Measurements from ENCODE around the gene SOX8. TPM values are rescaled to one million over a fixed set of nuclear protein-coding genes. Genes with fewer than 3 reads are reported as not detected.

Gene SOX8
- total RNA-seq, 1 experiment from 2014 or later = 5.2 TPM

DNA sequence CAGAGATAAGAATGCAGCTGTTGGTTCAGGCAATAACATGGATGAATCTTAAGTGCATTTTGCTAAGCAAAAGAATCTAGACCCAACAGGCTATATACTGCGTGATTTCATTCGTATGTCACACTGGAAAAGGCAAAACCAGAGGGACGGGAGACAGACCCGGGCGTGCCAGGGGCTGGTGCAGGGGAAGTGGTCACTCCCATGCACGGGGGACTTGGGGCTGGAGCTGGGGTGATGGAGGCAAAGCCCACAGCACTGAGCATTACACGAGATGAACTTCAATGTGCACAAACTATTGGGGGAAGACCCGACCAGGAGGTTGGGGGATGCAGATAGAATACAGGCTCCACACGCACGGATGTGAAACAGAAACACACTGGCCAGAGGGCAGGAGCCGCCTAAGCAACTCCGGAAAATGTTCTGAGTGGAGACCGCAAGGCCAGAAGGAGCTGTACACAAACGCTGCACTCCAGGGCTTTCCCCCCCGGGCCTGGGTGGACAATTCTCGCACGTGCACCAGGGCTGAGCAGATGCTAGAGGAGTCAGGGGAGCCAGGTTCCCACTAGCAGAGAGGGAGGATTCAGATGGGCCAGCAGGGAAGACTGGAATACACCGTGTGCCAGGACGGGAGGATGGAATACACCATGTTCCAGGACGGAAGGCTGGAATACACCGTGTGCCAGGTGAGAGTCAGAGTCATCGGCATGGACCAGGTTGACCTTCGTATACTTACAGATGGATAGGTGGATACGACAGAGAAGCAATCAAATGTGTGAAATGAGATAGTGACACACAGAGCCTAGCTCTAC is 22.1 kb upstream of the SOX8 start (continued):
- TF ChIP-seq ATF3 (IDR thresholded peaks at IDR 0.05) (no peak), YY1 (IDR thresholded peaks at IDR 0.05; ENCODE audit: extremely low read depth, insufficient replicate concordance, low read depth, low read length) (no peak), RAD21 (IDR thresholded peaks at IDR 0.05; ENCODE audit: low read depth) (no peak), JUND (IDR thresholded peaks at IDR 0.05) (no peak), EZH2 (IDR thresholded peaks at IDR 0.05) (no peak), EGR1 (IDR thresholded peaks at IDR 0.05; ENCODE audit: low read depth) (no peak), ZNF274 (IDR thresholded peaks at IDR 0.05; ENCODE audit: low read depth, low read length) (no peak)
- TF ChIP-seq, protein P1, sequence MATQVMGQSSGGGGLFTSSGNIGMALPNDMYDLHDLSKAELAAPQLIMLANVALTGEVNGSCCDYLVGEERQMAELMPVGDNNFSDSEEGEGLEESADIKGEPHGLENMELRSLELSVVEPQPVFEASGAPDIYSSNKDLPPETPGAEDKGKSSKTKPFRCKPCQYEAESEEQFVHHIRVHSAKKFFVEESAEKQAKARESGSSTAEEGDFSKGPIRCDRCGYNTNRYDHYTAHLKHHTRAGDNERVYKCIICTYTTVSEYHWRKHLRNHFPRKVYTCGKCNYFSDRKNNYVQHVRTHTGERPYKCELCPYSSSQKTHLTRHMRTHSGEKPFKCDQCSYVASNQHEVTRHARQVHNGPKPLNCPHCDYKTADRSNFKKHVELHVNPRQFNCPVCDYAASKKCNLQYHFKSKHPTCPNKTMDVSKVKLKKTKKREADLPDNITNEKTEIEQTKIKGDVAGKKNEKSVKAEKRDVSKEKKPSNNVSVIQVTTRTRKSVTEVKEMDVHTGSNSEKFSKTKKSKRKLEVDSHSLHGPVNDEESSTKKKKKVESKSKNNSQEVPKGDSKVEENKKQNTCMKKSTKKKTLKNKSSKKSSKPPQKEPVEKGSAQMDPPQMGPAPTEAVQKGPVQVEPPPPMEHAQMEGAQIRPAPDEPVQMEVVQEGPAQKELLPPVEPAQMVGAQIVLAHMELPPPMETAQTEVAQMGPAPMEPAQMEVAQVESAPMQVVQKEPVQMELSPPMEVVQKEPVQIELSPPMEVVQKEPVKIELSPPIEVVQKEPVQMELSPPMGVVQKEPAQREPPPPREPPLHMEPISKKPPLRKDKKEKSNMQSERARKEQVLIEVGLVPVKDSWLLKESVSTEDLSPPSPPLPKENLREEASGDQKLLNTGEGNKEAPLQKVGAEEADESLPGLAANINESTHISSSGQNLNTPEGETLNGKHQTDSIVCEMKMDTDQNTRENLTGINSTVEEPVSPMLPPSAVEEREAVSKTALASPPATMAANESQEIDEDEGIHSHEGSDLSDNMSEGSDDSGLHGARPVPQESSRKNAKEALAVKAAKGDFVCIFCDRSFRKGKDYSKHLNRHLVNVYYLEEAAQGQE (IDR thresholded peaks at IDR 0.05; ENCODE audit: low read depth) = no peak
- TF ChIP-seq, protein P2, sequence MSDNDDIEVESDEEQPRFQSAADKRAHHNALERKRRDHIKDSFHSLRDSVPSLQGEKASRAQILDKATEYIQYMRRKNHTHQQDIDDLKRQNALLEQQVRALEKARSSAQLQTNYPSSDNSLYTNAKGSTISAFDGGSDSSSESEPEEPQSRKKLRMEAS (IDR thresholded peaks at IDR 0.05) = no peak

- H3K4me3 ChIP-seq (replicated peaks in 1 of 2; ENCODE audit: low read depth in 1 of 2, low read length in 2 of 2) = no peak overlapping the region
- H3K27me3 ChIP-seq (ENCODE audit: insufficient read depth, low read length) = no peaks in the 10 kb centered on the region
- H3K4me1 ChIP-seq (ENCODE audit: control insufficient read depth in 1 of 2, insufficient read depth in 2 of 2, low read length in 2 of 2) = no peaks in the 10 kb centered on the region
- no TSS peak for BruUV-seq (replicated peaks)
- H2AFZ ChIP-seq (ENCODE audit: low read depth, low read length, poor library complexity, severe bottlenecking) = no peak overlapping the region
- ChIA-PET POLR2A (no interaction called here), CTCF (no interaction called here), RAD21 (ENCODE audit: low non-redundant PET in 1 of 2, low total read pairs in 2 of 2, uncharacterized antibody in 2 of 2, unreplicated experiment in 2 of 2) (no interaction called here)
- no peaks in the 10 kb centered on the region for H3K79me2 ChIP-seq (ENCODE audit: insufficient read depth, low read length)
- ATAC-seq = no peak
- no peaks in the 10 kb centered on the region for H4K20me1 ChIP-seq (ENCODE audit: insufficient read depth)
- no peak overlapping the region for H3K27ac ChIP-seq (ENCODE audit: low read depth, low read length)
- H3K9ac ChIP-seq (ENCODE audit: low read length) = no peak overlapping the region
- intact Hi-C loops (cut with micrococcal nuclease) = no loop called here
- TF ChIP-seq RAD21 (IDR thresholded peaks at IDR 0.05; ENCODE audit: low read depth) (no peak), FOSL1 (IDR thresholded peaks at IDR 0.05; ENCODE audit: low read depth) (no peak), SRF (IDR thresholded peaks at IDR 0.05; ENCODE audit: low read depth) (no peak), ZFX (IDR thresholded peaks at IDR 0.05) (no peak), ATF3 (IDR thresholded peaks at IDR 0.05) (no peak), CBX3 (IDR thresholded peaks at IDR 0.05; ENCODE audit: low read depth) (no peak), SIN3A (IDR thresholded peaks at IDR 0.05; ENCODE audit: low read depth) (no peak)
- TF ChIP-seq, protein P1 (IDR thresholded peaks at IDR 0.05; ENCODE audit: low read depth) = no peak
- TF ChIP-seq, protein P2 (IDR thresholded peaks at IDR 0.05) = no peak
- 0 out of 4 replicates have a peak, but pooled peaks cover 0 to 3% of the 10 kb centered on the region in 2 experiments for H3K36me3 ChIP-seq (ENCODE audit: control insufficient read depth in 1 of 2, insufficient read depth in 2 of 2, low read length in 2 of 2)
- H3K9me3 ChIP-seq (ENCODE audit: control insufficient read depth in 1 of 2, insufficient read depth in 1 of 2, low read depth in 1 of 2, low read length in 2 of 2) = no peaks in the 10 kb centered on the region; a peak in 1 of 4 replicates
- H3K9me2 ChIP-seq (ENCODE audit: insufficient read depth) = no peaks in the 10 kb centered on the region
- no peak overlapping the region for H3K4me2 ChIP-seq (ENCODE audit: low read length)
- DNase-seq (ENCODE audit: low read depth, low spot score) = no peak
Measured at GRCh38 chr16:962366-962765, 19.2 kb upstream of the SOX8 start.
